PC-9 (cell line): ENCODE data around the gene ARHGAP28. TPM values are rescaled to one million over a fixed set of nuclear protein-coding genes. Genes with fewer than 3 reads are reported as not detected.
"Not testable (repeated sequence)": the region's sequence is repeated elsewhere in the genome, so short reads cannot be mapped to it uniquely, and the experiment has no call there.

Source experiments
- BruUV-seq: library from RNA; stranded (reverse); fragments of 400-500 nt; replicated peaks from 2 replicates; lab custom pipeline; 2021; lab: Mats Ljungman, UMichigan
- CTCF ChIA-PET: fragments of 300-600 bp; sonication (Branson Sonifier 250); formaldehyde crosslinking; loops from one replicate; lab custom pipeline; 2022; ENCODE audit warnings: antibody characterized with exemption; lab: Charles Lee
- POLR2A ChIA-PET: fragments of 300-600 bp; sonication (Branson Sonifier 250); formaldehyde crosslinking; loops from one replicate; lab custom pipeline; 2022; ENCODE audit warnings: antibody characterized with exemption; ENCODE audit not compliant: unreplicated experiment; lab: Charles Lee
- DNase-seq, 2 experiments: peaks; one replicate each; pipeline versions ENCODE4 v3.0.0 to v3.0.0-alpha.2; 2015 to 2022; ENCODE audit warnings: mixed read lengths in 1 of 2
- H2AFZ ChIP-seq: fragments of 200-600 bp; sonication (generic); 2 replicates; pipeline ENCODE4 v1.8.1; 2017; ENCODE audit warnings: antibody characterized with exemption
- H3F3A ChIP-seq: fragments of 200-600 bp; sonication (generic); 2 replicates; pipeline ENCODE4 v1.8.1; 2017; ENCODE audit warnings: antibody characterized with exemption, mild to moderate bottlenecking, low read depth; ENCODE audit not compliant: insufficient read depth
- H3K27ac ChIP-seq: fragments of 200-600 bp; sonication (generic); 2 replicates; pipeline ENCODE4 v1.6.1; 2016; ENCODE audit warnings: mixed run types
- H3K27me3 ChIP-seq: fragments of 200-600 bp; sonication (generic); 2 replicates; pipeline ENCODE4 v1.6.1; 2016; ENCODE audit warnings: low read depth, mixed run types; ENCODE audit not compliant: insufficient read depth
- H3K36me3 ChIP-seq: fragments of 200-600 bp; sonication (generic); 2 replicates; pipeline ENCODE4 v1.6.1; 2016; ENCODE audit warnings: low read depth, mixed run types
- H3K4me1 ChIP-seq: fragments of 200-600 bp; sonication (generic); replicated peaks from 2 replicates; pipeline ENCODE4 v1.6.1; 2016; ENCODE audit warnings: mixed run types; ENCODE audit not compliant: insufficient read depth
- H3K4me2 ChIP-seq: fragments of 200-600 bp; sonication (generic); 2 replicates; pipeline ENCODE4 v1.6.1; 2017; ENCODE audit warnings: mixed run types
- H3K4me3 ChIP-seq: fragments of 200-600 bp; sonication (generic); 2 replicates; pipeline ENCODE4 v1.6.1; 2016; ENCODE audit warnings: mixed run types
- H3K79me2 ChIP-seq: fragments of 200-600 bp; sonication (generic); 2 replicates; pipeline ENCODE4 v1.6.1; 2017; ENCODE audit warnings: low read depth, mixed run types
- H3K9me2 ChIP-seq: fragments of 200-600 bp; sonication (generic); 2 replicates; pipeline ENCODE4 v1.8.1; 2017; ENCODE audit warnings: mild to moderate bottlenecking; ENCODE audit not compliant: insufficient read depth
- H3K9me3 ChIP-seq: fragments of 200-600 bp; sonication (generic); 2 replicates; pipeline ENCODE4 v1.8.1; 2016; ENCODE audit warnings: low read depth; ENCODE audit not compliant: insufficient read depth
- H4K20me1 ChIP-seq: fragments of 200-600 bp; sonication (generic); 2 replicates; pipeline ENCODE4 v1.8.1; 2017; ENCODE audit not compliant: insufficient read depth
- EZH2 ChIP-seq: fragments of 200-600 bp; sonication (generic); IDR thresholded peaks from 2 replicates; pipeline ENCODE4 v1.8.0; 2017; ENCODE audit warnings: antibody characterized with exemption, low read depth
- intact Hi-C: fragments of 100-400 bp; cut with micrococcal nuclease; formaldehyde crosslinking; loops from one replicate; pipeline ENCODE4 v1.10.0; 2022; ENCODE audit not compliant: unreplicated experiment
- total RNA-seq: library from RNA; stranded (reverse); gene quantifications from 2 replicates; pipeline ENCODE4 v1.2.3, GENCODE V29; 2021
- TF ChIP-seq, protein P1 (sequence below): fragments of 200-600 bp; sonication (generic); conservative IDR thresholded peaks from 2 replicates; pipeline ENCODE4 v1.6.1; 2017; ENCODE audit warnings: mixed run types, antibody characterized with exemption, mild to moderate bottlenecking, moderate library complexity

The ARHGAP28 gene
- total RNA-seq, 1 experiment from 2014 or later, result not detected

GRCh38 chr18:6842081-6842480 is 112.6 kb downstream of the ARHGAP28 start:
- no TSS peak for BruUV-seq
- H3K27me3 ChIP-seq, result peaks cover 23% of the 10 kb centered on the region
- H3F3A ChIP-seq, result no peaks in the 10 kb centered on the region
- CTCF ChIA-PET, result no interaction called here
- no peak for DNase-seq
- H3K4me2 ChIP-seq, result no peak overlapping the region
- intact Hi-C loops, result no loop called here
- H3K4me3 ChIP-seq, result no peak overlapping the region
- no peaks in the 10 kb centered on the region for H3K79me2 ChIP-seq
- H3K4me1 ChIP-seq, result no peaks in the 10 kb centered on the region
- H3K27ac ChIP-seq, result no peak overlapping the region
- H2AFZ ChIP-seq, result no peak overlapping the region
- POLR2A ChIA-PET, result no interaction called here
- H3K36me3 ChIP-seq, result no peaks in the 10 kb centered on the region
- TF ChIP-seq, protein P1, sequence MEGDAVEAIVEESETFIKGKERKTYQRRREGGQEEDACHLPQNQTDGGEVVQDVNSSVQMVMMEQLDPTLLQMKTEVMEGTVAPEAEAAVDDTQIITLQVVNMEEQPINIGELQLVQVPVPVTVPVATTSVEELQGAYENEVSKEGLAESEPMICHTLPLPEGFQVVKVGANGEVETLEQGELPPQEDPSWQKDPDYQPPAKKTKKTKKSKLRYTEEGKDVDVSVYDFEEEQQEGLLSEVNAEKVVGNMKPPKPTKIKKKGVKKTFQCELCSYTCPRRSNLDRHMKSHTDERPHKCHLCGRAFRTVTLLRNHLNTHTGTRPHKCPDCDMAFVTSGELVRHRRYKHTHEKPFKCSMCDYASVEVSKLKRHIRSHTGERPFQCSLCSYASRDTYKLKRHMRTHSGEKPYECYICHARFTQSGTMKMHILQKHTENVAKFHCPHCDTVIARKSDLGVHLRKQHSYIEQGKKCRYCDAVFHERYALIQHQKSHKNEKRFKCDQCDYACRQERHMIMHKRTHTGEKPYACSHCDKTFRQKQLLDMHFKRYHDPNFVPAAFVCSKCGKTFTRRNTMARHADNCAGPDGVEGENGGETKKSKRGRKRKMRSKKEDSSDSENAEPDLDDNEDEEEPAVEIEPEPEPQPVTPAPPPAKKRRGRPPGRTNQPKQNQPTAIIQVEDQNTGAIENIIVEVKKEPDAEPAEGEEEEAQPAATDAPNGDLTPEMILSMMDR, result no peak
- TF ChIP-seq EZH2, result no peak
- H3K9me2 ChIP-seq, result no peaks in the 10 kb centered on the region
- H4K20me1 ChIP-seq, result no peaks in the 10 kb centered on the region
- H3K9me3 ChIP-seq, result no peaks in the 10 kb centered on the region

GRCh38 chr18:6843308-6843707 is 113.8 kb downstream of the ARHGAP28 start:
- H3K27me3 ChIP-seq, result peaks cover 19% of the 10 kb centered on the region
- no peak for DNase-seq
- no TSS peak for BruUV-seq
- H3K4me2 ChIP-seq, result no peak overlapping the region
- no peaks in the 10 kb centered on the region for H4K20me1 ChIP-seq
- no peak overlapping the region for H2AFZ ChIP-seq
- H3K4me3 ChIP-seq, result no peak overlapping the region
- no peaks in the 10 kb centered on the region for H3F3A ChIP-seq
- TF ChIP-seq, protein P1, result no peak
- TF ChIP-seq EZH2, result no peak
- no peaks in the 10 kb centered on the region for H3K9me2 ChIP-seq
- H3K27ac ChIP-seq, result no peak overlapping the region
- no peaks in the 10 kb centered on the region for H3K36me3 ChIP-seq
- ChIA-PET CTCF (no interaction called here), POLR2A (no interaction called here)
- H3K4me1 ChIP-seq, result no peaks in the 10 kb centered on the region
- H3K79me2 ChIP-seq, result no peaks in the 10 kb centered on the region
- H3K9me3 ChIP-seq, result no peaks in the 10 kb centered on the region
- intact Hi-C loops, result no loop called here

- not testable (repeated sequence) for H3F3A ChIP-seq
These were observed 116.0 kb downstream of the ARHGAP28 start for GRCh38 chr18:6845521-6845920.

GRCh38 chr18:6850396-6850795 is 120.9 kb downstream of the ARHGAP28 start:
- ChIA-PET CTCF (no interaction called here), POLR2A (no interaction called here)
- Histone ChIP-seq H3K4me3 (no peak overlapping the region), H3K27ac (no peak overlapping the region), H3K9me3 (no peaks in the 10 kb centered on the region), H3F3A (no peaks in the 10 kb centered on the region), H4K20me1 (no peaks in the 10 kb centered on the region), H3K79me2 (no peaks in the 10 kb centered on the region), H3K4me1 (no peaks in the 10 kb centered on the region), H3K9me2 (no peaks in the 10 kb centered on the region), H2AFZ (no peak overlapping the region), H3K4me2 (no peak overlapping the region), H3K36me3 (no peaks in the 10 kb centered on the region), H3K27me3 (no peaks in the 10 kb centered on the region; the same call in 1 of the 2 replicates)
- DNase-seq, result no peak
- BruUV-seq, result no TSS peak
- TF ChIP-seq EZH2, result no peak
- TF ChIP-seq, protein P1, result no peak
- intact Hi-C loops, result no loop called here

More at GRCh38 chr18:6845521-6845920, 116.0 kb downstream of the ARHGAP28 start:
- H3K9me3 ChIP-seq, BruUV-seq, H3K36me3 ChIP-seq, H3K27me3 ChIP-seq, H3K4me2 ChIP-seq, CTCF ChIA-PET, H3K27ac ChIP-seq, DNase-seq, H2AFZ ChIP-seq, H3K4me1 ChIP-seq, H3K4me3 ChIP-seq, H3K79me2 ChIP-seq, H3K9me2 ChIP-seq, intact Hi-C loops, H4K20me1 ChIP-seq, POLR2A ChIA-PET: not testable (repeated sequence)
